GM12878 (cell line): ENCODE results near the gene HABP2. TPM values are rescaled to one million over a fixed set of nuclear protein-coding genes. Genes with fewer than 3 reads are reported as not detected.

ENCODE experiments used
- ATAC-seq: fragments of 200-7000 bp; cut with Tn5 transposase; 3 replicates; pipeline ENCODE4 v1.9.1; 2020; ENCODE audit warnings: mild to moderate bottlenecking, moderate library complexity
- BruUV-seq: library from RNA; stranded (reverse); fragments of 400-500 nt; replicated peaks from 2 replicates; lab custom pipeline; 2021; lab: Mats Ljungman, UMichigan
- CTCF ChIA-PET: fragments of 300-600 bp; sonication (Branson Sonifier 250); formaldehyde crosslinking; extraction: SDS; loops from one replicate; lab custom pipeline; 2021; ENCODE audit warnings: inconsistent platforms; lab: Yijun Ruan, JAX
- POLR2A ChIA-PET: fragments of 350-600 bp; formaldehyde crosslinking; extraction: SDS; loops from one replicate; lab custom pipeline; 2021; ENCODE audit warnings: inconsistent platforms; lab: Charles Lee
- RAD21 ChIA-PET: fragments of 300-600 bp; sonication (Branson Sonifier 250); formaldehyde crosslinking; loops from one replicate; lab custom pipeline; 2023; ENCODE audit warnings: antibody characterized with exemption; ENCODE audit not compliant: unreplicated experiment; lab: Charles Lee
- SMC1A ChIA-PET: fragments of 300-600 bp; sonication (Branson Sonifier 250); formaldehyde crosslinking; loops from one replicate; lab custom pipeline; 2023; ENCODE audit not compliant: unreplicated experiment, uncharacterized antibody; lab: Charles Lee
- DNase-seq: peaks from one replicate; pipeline ENCODE4 v3.0.0-alpha.2; 2011; ENCODE audit warnings: low read depth, low spot score
- FAIRE-seq: peaks from 3 replicates; lab custom pipeline; 2011; peaks lifted over from hg19 to GRCh38; lab: Jason Lieb, UNC
- H2AFZ ChIP-seq: 2 replicates; pipeline ENCODE4 v1.6.0; 2011; ENCODE audit warnings: low read depth, low read length, control low read depth; ENCODE audit not compliant: control insufficient read depth
- H3K27ac ChIP-seq: 2 replicates; pipeline ENCODE4 v1.5.1; 2011; ENCODE audit warnings: control low read depth; ENCODE audit not compliant: control insufficient read depth, insufficient read depth
- H3K27me3 ChIP-seq, 2 experiments: replicated peaks in 1 of 2; 2 replicates each; pipeline versions ENCODE4 v1.6.0 to v1.6.1; 2011; ENCODE audit warnings: low read length in 1 of 2; ENCODE audit not compliant: control insufficient read depth in 2 of 2, insufficient read depth in 2 of 2
- H3K36me3 ChIP-seq, 2 experiments: 2 replicates each; pipeline ENCODE4 v1.5.1; 2011; ENCODE audit warnings: low read length in 1 of 2; ENCODE audit not compliant: control insufficient read depth in 2 of 2, insufficient read depth in 2 of 2
- H3K4me1 ChIP-seq: 2 replicates; pipeline ENCODE4 v1.6.1; 2011; ENCODE audit warnings: mild to moderate bottlenecking, low read length, moderate library complexity, mixed read lengths; ENCODE audit not compliant: control insufficient read depth, insufficient read depth
- H3K4me2 ChIP-seq: 2 replicates; pipeline ENCODE4 v1.6.0; 2011; ENCODE audit warnings: control low read depth; ENCODE audit not compliant: control insufficient read depth, insufficient read depth
- H3K4me3 ChIP-seq: fragments of 200-600 bp; sonication (generic); 2 replicates; pipeline ENCODE4 v1.5.1; 2016
- H3K79me2 ChIP-seq: 2 replicates; pipeline ENCODE4 v1.6.0; 2011; ENCODE audit warnings: low read length; ENCODE audit not compliant: control insufficient read depth, insufficient read depth
- H3K9ac ChIP-seq: 2 replicates; pipeline ENCODE4 v1.8.0; 2011; ENCODE audit warnings: low read length, control low read depth, mixed read lengths; ENCODE audit not compliant: control insufficient read depth, insufficient read depth
- H3K9me3 ChIP-seq: replicated peaks from 3 replicates; pipeline ENCODE4 v1.5.1; 2011; ENCODE audit warnings: mild to moderate bottlenecking, low read length; ENCODE audit not compliant: control insufficient read depth, insufficient read depth
- H4K20me1 ChIP-seq: 2 replicates; pipeline ENCODE4 v1.6.0; 2011; ENCODE audit not compliant: control insufficient read depth, insufficient read depth
- CHD2 ChIP-seq: IDR thresholded peaks from 2 replicates; pipeline ENCODE4 v1.6.1; 2011; ENCODE audit warnings: low read depth, low read length, improper control_type of control experiment, borderline replicate concordance
- FOXK2 ChIP-seq: fragments of 450-650 bp; IDR thresholded peaks from 2 replicates; pipeline ENCODE4 v1.6.1; 2017; ENCODE audit warnings: mild to moderate bottlenecking, moderate library complexity
- GATAD2B ChIP-seq: fragments of 450-650 bp; conservative IDR thresholded peaks from 2 replicates; pipeline ENCODE4 v1.6.1; 2017; ENCODE audit warnings: low read depth, mild to moderate bottlenecking, moderate library complexity
- KDM1A ChIP-seq: fragments of 200-600 bp; sonication (generic); IDR thresholded peaks from 2 replicates; pipeline ENCODE4 v1.6.1; 2016; ENCODE audit warnings: borderline replicate concordance
- MLLT1 ChIP-seq: fragments of 450-650 bp; IDR thresholded peaks from 2 replicates; pipeline ENCODE4 v1.6.1; 2016; ENCODE audit warnings: mild to moderate bottlenecking
- PRDM15 ChIP-seq: fragments of 450-650 bp; formaldehyde crosslinking; IDR thresholded peaks from 2 replicates; pipeline ENCODE4 v1.4.0; 2020; ENCODE audit warnings: mild to moderate bottlenecking, moderate library complexity
- RBBP5 ChIP-seq: fragments of 200-600 bp; sonication (generic); conservative IDR thresholded peaks from 2 replicates; pipeline ENCODE4 v1.6.1; 2016
- ZNF24 ChIP-seq: fragments of 450-650 bp; IDR thresholded peaks from 2 replicates; pipeline ENCODE4 v1.6.1; 2017; ENCODE audit warnings: antibody characterized with exemption, mild to moderate bottlenecking
- ZNF622 ChIP-seq: fragments of 450-650 bp; IDR thresholded peaks from 2 replicates; pipeline ENCODE4 v1.6.1; 2017; ENCODE audit warnings: mild to moderate bottlenecking, inconsistent platforms
- WGBS: methylation state at CpG from one replicate; pipeline ENCODE4 v1.1.6; 2016; ENCODE audit warnings: low lambda C conversion rate; ENCODE audit not compliant: insufficient replicate concordance, insufficient coverage; ENCODE audit errors: missing lambda C conversion rate; 5-methylcytosine and 5-hydroxymethylcytosine counted together
- in situ Hi-C: fragments of 300-500 bp; cut with MboI; formaldehyde crosslinking; loops from 9 replicates; pipeline ENCODE4 v1.14.3; 2018; ENCODE audit warnings: mixed read lengths
- intact Hi-C: fragments of 100-400 bp; cut with micrococcal nuclease; formaldehyde crosslinking; loops from one replicate; pipeline ENCODE4 v1.14.2; 2022; ENCODE audit not compliant: unreplicated experiment
- polyA plus RNA-seq, 11 experiments: library from polyadenylated mRNA; depleted of rRNA in 4 of 11; unstranded in 6 of 11; stranded (reverse) in 5 of 11; fragments of >200 nt; fragmentation: Nextera tagmentation in 4 of 11; fragmentation: Illumina TruSeq in 1 of 11; extraction: Ambion mirVana in 4 of 11; extraction: Trizol in 1 of 11; gene quantifications; 1 replicate in 1 of 11; 2 replicates in 10 of 11; pipeline versions ENCODE4 v1.2.1 to v1.2.3, GENCODE V29; 2011 to 2016; ENCODE audit warnings: inconsistent platforms in 2 of 11, missing spikeins in 2 of 11, low read depth in 1 of 11
- total RNA-seq, 4 experiments: library from RNA; depleted of rRNA in 3 of 4; stranded (reverse); fragments of >200 nt in 3 of 4; fragmentation: Illumina TruSeq in 1 of 4; extraction: Trizol in 1 of 4; gene quantifications; 2 replicates each; pipeline versions ENCODE4 v1.2.1 to v1.2.3, GENCODE V29; 2013 to 2021

HABP2 gene
- total and polyA plus RNA-seq, 10 of the 15 experiments (the other 5 are each of a cell fraction or from before 2014, with no cell fraction given), result 0.13 TPM; not detected in 9

GRCh38 chr10:113553149-113553548 is 296 bp downstream of the HABP2 start:
- no peak overlapping the region for H3K4me2 ChIP-seq
- intact Hi-C loops, result no loop called here
- no peaks in the 10 kb centered on the region for H3K79me2 ChIP-seq
- SMC1A ChIA-PET, result no interaction called here
- H3K27ac ChIP-seq, result no peak overlapping the region
- in situ Hi-C loops, result no loop called here
- H3K9ac ChIP-seq, result no peak overlapping the region
- no peak for FAIRE-seq
- no peak overlapping the region for H2AFZ ChIP-seq
- 47% methylated on average over 2 of the region's 2 CpGs for WGBS
- DNase-seq, result no peak
- RAD21 ChIA-PET, result no interaction called here
- H4K20me1 ChIP-seq, result no peaks in the 10 kb centered on the region
- no peaks in the 10 kb centered on the region; the same call in 2 of the 3 replicates for H3K9me3 ChIP-seq
- no peaks in the 10 kb centered on the region; the same call in 1 of the 2 replicates for H3K4me1 ChIP-seq
- TF ChIP-seq FOXK2, result no peak
- no peak for TF ChIP-seq ZNF622
- TF ChIP-seq MLLT1, result no peak
- TF ChIP-seq RBBP5, result no peak
- no peak for TF ChIP-seq GATAD2B
- TF ChIP-seq PRDM15 (CRISPR knock-in tag), result no peak
- no peak for TF ChIP-seq CHD2
- TF ChIP-seq ZNF24, result no peak
- no peak for TF ChIP-seq KDM1A
- H3K27me3 ChIP-seq, result peaks cover 0 to 7% of the 10 kb centered on the region in 2 experiments; a peak in 3 of 4 replicates
- H3K4me3 ChIP-seq, result no peak overlapping the region
- BruUV-seq, result no TSS peak
- no peaks in the 10 kb centered on the region for H3K36me3 ChIP-seq
- POLR2A ChIA-PET, result no interaction called here
- no peak for ATAC-seq
- CTCF ChIA-PET, result no interaction called here
